Spleen (tissue), 7 donors: ENCODE results near the gene ARRDC4.

ENCODE experiments used
- POLR2A ChIP-seq, 3 donors: fragments of 450-650 bp; IDR thresholded peaks; one replicate each; pipeline ENCODE4 v1.5.1; 2017; ENCODE audit warnings: antibody characterized with exemption in 3 of 3, mild to moderate bottlenecking in 1 of 3
- TF ChIP-seq, protein P1 (sequence below), 11 experiments: fragments of 200-600 bp in 7 of 11; fragments of 450-650 bp in 4 of 11; sonication (generic) in 4 of 11; IDR thresholded peaks in 8 of 11; conservative IDR thresholded peaks in 3 of 11; 1 replicate in 7 of 11; 2 replicates in 4 of 11; pipeline versions ENCODE4 v1.4.0 to v1.8.0; 2016 to 2021; ENCODE audit warnings: antibody characterized with exemption in 11 of 11, inconsistent platforms in 4 of 11, mild to moderate bottlenecking in 1 of 11
- donor health status: DM: no; HTN: no; CAD: no; lungs with moderate emphysema.
- donor health status: DM: no; HTN: no; CAD: no.
- donor health status: DM: no; HTN: no; CAD: no.

- TF ChIP-seq, protein P1, sequence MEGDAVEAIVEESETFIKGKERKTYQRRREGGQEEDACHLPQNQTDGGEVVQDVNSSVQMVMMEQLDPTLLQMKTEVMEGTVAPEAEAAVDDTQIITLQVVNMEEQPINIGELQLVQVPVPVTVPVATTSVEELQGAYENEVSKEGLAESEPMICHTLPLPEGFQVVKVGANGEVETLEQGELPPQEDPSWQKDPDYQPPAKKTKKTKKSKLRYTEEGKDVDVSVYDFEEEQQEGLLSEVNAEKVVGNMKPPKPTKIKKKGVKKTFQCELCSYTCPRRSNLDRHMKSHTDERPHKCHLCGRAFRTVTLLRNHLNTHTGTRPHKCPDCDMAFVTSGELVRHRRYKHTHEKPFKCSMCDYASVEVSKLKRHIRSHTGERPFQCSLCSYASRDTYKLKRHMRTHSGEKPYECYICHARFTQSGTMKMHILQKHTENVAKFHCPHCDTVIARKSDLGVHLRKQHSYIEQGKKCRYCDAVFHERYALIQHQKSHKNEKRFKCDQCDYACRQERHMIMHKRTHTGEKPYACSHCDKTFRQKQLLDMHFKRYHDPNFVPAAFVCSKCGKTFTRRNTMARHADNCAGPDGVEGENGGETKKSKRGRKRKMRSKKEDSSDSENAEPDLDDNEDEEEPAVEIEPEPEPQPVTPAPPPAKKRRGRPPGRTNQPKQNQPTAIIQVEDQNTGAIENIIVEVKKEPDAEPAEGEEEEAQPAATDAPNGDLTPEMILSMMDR (IDR thresholded peaks at IDR 0.05 in 8 of 11, conservative IDR thresholded peaks at IDR 0.05 in 3 of 11): no peak
- TF ChIP-seq POLR2A (IDR thresholded peaks at IDR 0.05): no peak
Observed at GRCh38 chr15:98001663-98002194, 41.2 kb downstream of the ARRDC4 start.
